ENCODE measurements around the gene IP6K2.
A peak's percentile ranks its signal among the peaks of the same experiment; 100 is the strongest.
"Not testable (repeated sequence)": the region's sequence is repeated elsewhere in the genome, so short reads cannot be mapped to it uniquely, and the experiment has no call there.

Gene IP6K2, protein sequence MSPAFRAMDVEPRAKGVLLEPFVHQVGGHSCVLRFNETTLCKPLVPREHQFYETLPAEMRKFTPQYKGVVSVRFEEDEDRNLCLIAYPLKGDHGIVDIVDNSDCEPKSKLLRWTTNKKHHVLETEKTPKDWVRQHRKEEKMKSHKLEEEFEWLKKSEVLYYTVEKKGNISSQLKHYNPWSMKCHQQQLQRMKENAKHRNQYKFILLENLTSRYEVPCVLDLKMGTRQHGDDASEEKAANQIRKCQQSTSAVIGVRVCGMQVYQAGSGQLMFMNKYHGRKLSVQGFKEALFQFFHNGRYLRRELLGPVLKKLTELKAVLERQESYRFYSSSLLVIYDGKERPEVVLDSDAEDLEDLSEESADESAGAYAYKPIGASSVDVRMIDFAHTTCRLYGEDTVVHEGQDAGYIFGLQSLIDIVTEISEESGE

DNA sequence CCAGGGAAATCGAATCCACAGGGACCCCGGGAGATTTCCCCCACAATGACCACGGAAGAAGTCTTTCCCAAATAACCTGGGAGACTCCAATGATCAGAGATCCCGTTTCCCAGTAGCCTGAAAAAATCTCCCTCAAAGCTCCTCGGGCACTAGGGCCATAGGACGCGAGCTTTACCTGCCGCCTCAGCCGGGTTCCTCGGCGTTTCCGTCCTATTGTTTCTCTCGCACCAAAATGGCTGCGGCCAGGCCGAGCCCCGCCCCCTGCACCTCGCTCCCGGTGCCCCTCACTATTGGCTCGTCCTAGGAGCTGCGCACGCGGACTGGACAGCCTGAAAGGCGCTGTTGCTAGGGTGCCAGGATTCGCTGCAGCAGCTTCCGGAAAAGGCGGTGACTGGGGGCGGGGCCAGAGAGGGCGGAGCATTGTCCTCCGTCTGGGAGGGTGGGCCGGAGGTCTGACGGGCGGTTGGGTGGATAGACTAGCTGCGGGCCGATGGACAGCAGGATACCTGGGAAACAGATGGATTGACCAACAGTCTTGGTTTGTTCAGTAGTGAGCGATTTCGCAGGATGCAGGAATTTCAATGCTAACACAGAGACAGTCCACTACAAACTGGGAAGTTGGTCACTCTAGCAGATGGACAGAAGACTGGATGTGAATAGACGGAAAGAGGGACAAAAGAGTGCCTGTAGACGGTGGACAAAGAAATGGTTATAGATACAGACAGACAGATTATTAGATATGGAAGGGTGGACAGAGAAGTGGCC lies at the start of gene IP6K2:
Gene IP6K2 (minus strand): TSS at position 240 of the 765 bp plus-strand sequence. CDS start 21,930 bp downstream, outside the sequence.
- peak; percentile 98 for DNase-seq (ENCODE audit: low read depth)

DNA sequence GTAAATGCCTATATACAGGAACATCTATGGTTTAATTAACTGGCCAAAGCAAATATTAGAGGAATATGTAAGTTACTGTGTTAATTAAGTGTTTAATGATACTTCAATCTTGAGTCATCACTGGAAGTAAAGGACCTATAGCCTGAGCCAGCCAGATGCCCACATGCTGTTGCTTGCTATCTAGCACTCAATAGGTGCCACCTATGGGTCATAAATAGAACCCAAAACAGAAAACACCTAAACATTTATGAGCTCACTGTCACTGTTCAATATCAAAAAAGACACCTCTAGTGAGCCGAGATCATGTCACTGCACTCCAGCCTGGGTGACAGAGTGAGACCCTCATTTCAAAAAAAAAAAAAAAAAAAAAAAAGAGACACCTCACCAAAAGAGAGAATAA lies 48.4 kb upstream of the IP6K2 start:
- DNase-seq (ENCODE audit: low read depth), result no peak

DNA sequence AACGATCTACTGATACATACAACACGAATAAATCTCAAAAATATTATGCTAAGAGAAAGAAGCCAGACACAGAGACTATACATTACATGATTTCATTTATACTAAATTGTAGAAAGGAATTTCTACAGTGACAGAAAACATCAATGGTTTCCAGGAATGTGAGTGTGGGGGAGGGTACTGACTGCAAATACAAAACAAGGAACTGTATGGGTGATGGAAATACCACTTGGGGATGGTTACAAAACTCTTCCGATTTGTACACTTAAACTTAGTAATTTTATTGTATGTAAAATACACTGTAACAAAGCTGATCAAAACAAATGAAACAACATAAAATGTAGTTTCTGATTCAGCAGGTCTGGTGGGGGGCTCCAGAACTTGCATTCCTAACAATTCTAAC lies 45.8 kb upstream of the IP6K2 start:
- DNase-seq (ENCODE audit: low read depth), result no peak

DNA sequence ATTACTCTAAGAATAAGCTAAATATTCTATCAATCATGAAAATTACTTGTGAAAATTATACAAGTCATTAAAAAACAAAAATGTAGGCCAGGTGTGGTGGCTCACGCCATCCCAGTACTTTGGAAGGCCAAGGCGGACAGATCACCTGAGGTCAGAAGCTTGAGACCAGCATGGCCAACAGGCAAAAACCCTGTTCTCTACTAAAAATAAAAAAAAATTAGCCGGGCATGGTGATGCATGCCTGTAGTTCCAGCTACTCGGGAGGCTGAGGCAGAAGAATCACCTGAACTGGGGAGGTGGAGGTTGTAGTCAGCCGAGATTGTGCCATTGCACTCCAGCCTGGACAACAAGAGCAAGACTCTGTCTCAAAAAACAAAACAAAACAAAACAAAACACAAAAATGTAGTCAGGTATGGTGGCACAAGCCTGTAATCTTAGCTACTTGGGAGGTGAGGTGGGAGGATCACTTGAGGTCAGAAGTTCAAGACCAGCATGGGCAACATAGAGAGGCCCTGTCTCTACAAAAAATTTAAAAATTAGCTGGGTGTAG lies 43.0 kb upstream of the IP6K2 start:
- DNase-seq (ENCODE audit: low read depth), result not testable (repeated sequence)

DNA sequence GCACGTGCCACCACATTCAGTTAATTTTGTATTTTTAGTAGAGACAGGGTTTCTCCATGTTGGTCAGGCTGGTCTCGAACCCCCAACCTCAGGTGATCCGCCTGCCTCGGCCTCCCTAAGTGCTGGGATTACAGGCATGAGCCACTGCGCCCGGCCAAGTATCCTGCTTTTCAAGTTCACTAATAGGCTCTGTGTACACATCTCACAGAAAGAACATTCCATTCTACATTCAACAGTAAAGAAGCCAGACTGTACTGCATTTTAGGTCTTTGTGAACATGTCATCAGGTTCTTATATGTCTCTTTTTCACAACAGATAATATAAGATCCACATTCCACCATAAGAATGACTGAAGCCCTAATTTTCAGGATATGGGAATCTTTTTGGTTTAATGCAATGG lies 42.5 kb upstream of the IP6K2 start:
- DNase-seq (ENCODE audit: low read depth), result not testable (repeated sequence)

DNA sequence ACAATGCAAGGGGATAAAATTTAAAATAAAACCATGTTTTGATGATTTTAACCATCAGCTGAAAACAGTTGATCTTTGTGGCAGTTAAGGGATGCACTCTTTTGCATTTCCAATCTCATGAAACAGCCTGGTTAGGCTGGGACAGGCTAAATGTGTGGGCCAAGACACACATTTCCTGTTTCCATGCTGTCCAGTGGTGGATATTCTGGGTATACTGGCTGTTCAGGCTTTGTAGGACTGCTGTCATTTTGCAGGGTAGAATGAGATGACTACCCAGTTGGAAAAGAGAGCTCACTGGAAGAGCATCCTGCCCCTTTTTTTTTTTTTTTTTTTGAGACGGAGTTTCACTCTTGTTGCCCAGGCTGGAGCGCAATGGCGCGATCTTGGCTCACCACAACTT lies 42.0 kb upstream of the IP6K2 start:
- DNase-seq (ENCODE audit: low read depth), result no peak

DNA sequence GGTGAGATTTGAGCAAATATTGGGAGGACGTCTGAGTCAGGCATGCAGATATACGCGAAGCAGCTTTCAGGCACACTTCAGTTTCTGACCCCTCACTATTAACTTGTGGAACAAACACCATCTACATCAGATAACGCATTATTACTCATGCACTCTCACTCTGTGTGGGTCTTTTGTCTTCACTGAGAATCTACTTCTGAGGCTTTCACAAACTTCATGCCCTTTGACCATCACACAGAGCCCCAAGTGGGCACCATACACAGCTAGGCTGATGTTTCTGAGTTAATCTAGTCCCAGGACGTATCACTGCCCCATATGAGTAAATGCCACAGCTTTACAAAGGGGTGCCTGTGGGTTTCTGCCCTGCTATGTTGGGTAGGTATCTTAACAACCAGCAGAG lies 39.6 kb upstream of the IP6K2 start:
- no peak for DNase-seq (ENCODE audit: low read depth)

DNA sequence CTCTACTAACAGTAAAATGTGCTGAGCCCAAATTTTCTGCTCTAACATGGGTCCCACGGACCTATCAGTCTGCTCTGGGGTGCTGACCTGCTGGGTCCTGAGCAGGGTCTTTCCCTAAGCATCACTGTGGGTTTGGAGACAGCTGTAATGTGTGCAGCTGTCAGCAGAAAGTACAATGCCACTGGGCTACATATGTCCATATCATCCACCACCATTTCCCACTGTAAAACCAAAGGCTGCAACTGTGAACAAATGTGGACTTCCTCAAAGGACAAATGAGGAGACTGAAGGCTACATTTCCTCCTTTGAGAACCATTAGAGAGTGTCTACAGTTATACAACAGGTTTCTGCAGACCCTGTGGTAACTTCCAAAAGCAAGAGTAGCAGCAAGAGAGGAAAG lies 33.8 kb upstream of the IP6K2 start:
- no peak for DNase-seq (ENCODE audit: low read depth)

DNA sequence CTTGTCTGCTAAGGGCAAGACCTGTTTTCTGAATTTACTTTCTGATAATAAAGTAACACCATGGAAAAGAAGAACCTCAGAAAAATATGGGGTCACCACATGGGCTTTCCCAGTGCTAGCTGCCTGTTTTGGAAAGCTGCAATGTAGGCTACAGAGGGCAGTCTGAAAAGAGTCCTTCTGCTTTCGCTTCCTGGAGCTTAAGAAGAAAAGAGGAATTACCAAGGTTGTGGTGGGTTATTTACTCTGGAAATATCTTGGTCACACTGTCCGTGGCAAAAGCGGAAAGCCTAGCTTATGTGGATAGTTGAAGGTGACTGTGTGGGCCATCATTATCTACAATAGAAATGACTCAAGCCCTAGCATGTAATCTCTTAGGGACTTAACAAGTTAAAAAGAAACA lies 31.7 kb upstream of the IP6K2 start:
- DNase-seq (ENCODE audit: low read depth), result no peak

DNA sequence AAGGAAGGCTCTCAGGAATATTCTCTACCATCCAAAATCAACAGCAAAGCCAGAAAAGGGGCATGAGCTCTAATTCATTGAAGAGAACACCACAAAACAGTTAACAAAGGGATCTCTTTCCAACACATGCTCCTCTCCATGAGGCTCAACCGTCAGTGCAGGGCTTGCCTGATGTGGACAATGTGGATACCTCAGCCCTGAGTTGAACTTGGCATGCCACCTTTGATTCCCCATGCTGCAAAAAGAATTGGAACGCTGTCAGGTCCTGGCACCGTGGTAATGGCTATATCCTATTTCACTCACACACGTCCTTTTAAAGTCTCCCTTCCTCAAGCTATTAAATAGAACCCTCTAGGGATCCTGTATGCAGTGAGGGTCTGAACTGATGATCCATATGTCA lies 30.7 kb upstream of the IP6K2 start:
- DNase-seq (ENCODE audit: low read depth), result no peak

DNA sequence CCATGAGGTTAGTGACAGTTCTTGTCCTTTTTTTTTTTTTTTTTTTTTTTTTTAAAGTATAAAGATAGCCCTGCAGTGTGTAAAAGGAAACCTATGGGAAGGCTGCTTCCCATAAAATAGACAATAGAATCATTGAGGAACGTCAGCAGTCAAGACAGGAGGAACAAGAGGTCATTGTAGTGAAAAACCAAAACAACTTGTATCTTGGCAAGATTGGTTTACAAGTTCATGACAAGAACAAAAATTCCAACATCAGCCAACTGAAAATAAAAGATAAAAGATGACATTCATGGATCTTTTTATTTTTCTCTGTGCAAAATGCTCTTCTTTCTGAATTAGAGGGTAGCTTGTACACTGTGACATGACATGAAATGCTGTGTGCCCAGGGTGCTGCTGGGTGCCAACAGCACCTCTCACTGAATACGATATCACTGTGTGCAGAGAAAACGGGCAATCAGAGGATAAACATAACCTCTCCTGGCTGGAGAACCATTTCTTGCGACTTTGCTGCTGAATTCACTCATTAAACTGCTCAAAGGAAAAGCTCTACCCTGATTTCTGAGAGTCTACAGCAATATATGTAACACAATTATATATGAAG lies 30.1 kb upstream of the IP6K2 start:
- no peak for DNase-seq (ENCODE audit: low read depth)

DNA sequence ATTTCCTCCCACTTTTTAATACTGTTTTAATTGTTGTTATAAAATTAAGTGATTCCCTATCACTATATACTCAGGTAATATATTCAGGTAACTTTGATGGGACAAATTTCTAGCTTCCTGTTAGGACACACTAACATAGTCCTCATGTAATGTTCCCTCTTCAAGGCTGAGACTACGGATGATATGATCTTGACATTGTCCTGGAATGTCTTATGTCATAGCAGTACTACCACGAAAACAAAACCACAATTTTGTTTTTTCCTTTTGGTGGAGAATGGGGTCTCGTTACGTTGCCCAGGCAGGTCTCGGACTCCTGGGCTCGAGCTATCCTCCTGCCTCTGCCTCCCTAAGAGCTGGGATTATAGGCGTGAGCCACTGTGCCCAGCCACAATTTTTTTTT lies 26.8 kb upstream of the IP6K2 start:
- DNase-seq (ENCODE audit: low read depth), result no peak

DNA sequence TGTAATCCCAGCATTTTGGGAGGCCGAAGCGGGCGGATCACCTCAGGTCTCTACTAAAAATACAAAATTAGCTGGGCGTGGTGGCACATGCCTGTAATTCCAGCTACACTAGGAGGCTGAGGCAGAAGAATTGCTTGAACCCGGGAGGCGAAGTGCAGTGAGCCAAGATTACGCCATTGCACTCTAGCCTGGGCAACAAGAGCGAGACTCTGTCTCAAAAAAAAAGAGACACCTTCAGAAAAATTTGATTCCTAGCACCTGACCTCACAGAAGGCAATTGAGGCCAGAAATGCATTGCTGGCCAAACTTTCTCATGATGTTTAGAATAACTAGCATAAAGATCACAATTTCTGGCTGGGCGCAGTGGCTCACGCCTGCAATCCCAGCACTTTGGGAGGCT lies 24.2 kb upstream of the IP6K2 start:
- not testable (repeated sequence) for DNase-seq (ENCODE audit: low read depth)

DNA sequence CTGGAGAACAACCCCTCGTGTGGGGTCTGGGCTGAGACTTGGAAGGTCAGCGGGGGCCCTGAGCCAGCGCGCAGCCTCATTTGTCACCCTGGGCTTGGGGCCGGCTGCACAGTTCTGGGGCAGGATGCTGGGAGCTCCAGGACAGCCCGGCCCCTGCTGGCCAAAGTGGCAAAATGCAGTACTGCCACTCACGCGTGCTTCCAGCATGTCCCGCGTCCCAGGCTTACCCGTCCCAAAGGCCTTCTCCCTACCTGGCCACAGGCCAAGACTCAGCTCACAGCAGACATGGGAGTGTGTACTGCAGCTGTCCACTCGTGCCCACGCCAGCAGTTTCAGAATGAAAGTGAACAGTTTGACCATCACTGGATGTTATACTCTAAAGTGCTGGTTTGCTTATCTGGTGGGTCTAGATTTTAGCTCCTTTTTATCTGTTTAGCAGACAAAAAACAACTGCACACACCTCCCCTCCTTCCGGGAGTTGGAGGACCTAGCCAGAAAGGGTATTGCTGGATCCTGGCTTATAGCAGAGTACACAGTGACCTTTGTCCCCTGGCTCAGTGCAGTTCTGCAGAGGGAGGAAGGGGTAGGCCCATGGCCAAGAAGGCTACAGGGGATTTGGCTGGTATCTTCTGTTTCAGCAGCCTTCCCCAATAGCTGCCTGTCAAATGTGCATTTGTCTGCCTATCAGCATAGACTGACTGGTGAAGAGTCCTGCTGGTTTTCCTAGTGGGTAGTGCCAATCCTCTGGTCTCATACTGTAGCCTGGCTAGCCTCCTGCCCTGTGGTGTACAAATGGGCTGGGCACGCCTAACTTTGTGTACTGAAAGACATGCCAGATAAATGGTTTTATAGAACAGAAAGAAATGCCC lies 23.2 kb upstream of the IP6K2 start:
- peak; percentile 15 for DNase-seq (ENCODE audit: low read depth)

DNA sequence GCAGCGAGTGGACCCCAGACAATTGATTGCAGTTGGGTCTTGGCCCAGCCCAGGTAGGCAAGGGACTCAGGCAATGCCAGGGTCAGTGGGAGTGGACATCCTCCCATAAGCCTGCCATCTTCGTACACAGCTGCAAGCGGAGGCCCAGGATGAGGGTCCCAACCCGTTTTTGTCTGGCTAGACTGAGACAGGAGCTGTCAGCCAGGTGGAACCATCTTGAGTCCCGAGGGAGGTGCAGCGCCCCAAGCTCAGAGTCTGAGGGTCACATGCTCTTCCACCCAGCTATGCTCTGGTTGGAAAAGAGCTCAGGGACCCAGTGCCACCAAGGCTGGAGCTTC lies 22.6 kb upstream of the IP6K2 start:
- DNase-seq (ENCODE audit: low read depth), result no peak

DNA sequence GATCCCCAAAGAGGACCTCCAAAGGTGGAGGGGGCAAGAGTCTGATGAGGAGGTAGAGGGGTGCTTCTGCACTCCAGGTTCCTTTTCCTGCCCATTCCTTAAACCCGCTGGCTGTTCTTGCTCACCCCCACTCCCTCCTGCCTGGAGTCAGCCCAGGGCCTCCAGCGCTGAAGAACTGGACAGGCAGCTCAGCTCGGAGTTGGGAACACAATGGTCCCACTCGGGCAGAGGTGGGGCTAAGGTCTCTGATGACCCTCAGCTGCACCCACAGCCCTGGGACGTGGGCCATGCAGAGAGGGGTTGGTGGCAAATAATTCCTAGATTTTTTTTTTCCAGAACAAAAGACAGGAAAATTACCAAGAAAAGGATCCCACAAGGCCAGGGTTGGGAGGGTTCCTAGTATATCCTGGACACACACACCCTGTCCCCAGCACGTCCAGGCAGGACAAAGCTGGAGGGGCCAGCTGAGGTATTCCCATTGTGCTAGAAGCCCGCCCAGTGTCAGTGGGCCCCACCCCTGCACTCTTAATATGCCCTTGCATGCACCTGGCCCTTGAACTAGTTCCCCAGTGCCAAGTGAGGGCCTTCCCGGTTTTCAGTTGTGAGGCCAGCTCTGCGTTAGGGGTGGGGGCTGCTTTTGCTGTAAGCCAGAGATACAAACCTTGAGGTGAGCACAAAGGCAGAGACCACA lies 22.1 kb upstream of the IP6K2 start:
- no peak for DNase-seq (ENCODE audit: low read depth)

DNA sequence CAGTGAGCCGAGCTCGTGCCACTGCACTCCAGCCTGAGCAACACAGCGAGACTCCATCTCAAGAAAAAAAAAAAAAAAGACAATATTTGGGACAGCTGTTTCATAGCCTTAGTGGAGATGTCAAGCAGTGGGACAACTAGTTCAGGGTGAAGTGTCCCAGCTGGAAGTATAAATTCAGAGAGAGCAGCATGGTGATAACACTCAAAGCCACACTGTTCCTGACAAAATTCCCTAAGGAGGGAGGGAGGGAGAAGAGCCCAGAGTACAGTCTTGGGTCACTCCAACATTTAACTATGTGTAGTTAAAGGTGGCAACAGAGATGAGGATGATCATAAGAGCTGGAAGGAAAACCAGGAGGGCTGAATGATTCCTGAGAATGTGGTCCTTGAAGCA lies 21.1 kb upstream of the IP6K2 start:
- DNase-seq (ENCODE audit: low read depth), result no peak

DNA sequence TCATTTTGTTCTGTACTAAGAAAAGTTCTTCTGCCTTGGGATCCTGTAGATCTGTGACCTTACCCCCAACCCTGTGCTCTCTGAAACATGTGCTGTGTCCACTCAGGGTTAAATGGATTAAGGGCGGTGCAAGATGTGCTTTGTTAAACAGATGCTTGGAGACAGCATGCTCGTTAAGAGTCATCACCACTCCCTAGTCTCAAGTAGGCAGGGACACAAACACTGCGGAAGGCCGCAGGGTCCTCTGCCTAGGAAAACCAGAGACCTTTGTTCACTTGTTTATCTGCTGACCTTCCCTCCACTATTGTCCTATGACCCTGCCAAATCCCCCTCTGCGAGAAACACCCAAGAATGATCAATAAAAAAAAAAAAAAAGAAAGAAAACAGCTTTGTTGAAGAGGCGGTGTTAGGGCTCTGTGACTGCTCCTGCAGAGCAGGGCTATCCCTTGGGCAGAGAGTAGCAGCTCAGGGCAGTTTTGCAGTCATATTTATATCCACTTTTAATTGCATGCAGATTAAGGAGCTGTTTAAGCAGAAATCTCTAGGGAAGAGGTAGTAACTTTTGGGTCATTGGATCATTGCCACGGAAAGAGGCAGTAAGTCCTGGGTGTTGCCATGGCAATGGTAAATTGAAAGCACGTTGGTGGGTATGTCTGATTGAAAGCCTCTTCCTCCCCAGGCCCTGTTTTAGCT lies 18.2 kb upstream of the IP6K2 start:
- not testable (repeated sequence) for DNase-seq (ENCODE audit: low read depth)

DNA sequence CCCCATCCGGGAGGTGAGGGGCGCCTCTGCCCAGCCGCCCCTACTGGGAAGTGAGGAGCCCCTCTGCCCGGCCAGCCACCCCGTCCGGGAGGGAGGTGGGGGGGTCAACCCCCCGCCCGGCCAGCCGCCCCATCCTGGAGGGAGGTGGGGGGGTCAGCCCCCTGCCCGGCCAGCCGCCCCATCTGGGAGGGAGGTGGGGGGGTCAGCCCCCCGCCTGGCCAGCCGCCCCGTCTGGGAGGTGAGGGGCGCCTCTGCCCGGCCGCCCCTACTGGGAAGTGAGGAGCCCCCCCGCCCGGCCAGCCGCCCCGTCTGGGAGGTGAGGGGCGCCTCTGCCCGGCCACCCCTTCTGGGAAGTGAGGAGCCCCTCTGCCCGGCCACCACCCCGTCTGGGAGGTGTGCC lies 17.5 kb upstream of the IP6K2 start:
- not testable (repeated sequence) for DNase-seq (ENCODE audit: low read depth)

DNA sequence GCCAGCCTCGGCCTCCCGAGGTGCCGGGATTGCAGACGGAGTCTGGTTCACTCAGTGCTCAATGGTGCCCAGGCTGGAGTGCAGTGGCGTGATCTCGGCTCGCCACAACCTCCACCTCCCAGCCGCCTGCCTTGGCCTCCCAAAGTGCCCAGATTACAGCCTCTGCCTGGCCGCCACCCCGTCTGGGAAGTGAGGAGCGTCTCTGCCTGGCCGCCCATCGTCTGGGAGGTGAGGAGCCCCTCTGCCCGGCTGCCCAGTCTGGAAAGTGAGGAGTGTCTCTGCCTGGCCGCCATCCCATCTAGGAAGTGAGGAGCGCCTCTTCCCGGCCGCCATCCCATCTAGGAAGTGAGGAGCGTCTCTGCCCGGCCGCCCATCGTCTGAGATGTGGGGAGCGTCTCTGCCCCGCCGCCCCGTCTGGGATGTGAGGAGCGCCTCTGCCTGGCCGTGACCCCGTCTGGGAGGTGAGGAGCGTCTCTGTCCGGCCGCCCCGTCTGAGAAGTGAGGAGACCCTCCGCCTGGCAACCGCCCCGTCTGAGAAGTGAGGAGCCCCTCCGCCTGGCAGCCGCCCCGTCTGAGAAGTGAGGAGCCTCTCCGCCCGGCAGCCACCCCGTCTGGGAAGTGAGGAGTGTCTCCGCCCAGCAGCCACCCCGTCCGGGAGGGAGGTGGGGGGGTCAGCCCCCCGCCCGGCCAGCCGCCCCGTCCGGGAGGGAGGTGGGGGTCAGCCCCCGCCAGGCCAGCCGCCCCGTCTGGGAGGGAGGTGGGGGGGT lies 16.9 kb upstream of the IP6K2 start:
- not testable (repeated sequence) for DNase-seq (ENCODE audit: low read depth)
